HG03097 (cell line): ENCODE data around the gene LGALS4.
"Not testable (repeated sequence)": the region's sequence is repeated elsewhere in the genome, so short reads cannot be mapped to it uniquely, and the experiment has no call there.

Source experiments
- ATAC-seq: cut with Tn5 transposase; IDR thresholded peaks from one replicate; pipeline ENCODE4 v1.9.1; 2021; ENCODE audit not compliant: unreplicated experiment, low FRiP score

The LGALS4 gene

DNA sequence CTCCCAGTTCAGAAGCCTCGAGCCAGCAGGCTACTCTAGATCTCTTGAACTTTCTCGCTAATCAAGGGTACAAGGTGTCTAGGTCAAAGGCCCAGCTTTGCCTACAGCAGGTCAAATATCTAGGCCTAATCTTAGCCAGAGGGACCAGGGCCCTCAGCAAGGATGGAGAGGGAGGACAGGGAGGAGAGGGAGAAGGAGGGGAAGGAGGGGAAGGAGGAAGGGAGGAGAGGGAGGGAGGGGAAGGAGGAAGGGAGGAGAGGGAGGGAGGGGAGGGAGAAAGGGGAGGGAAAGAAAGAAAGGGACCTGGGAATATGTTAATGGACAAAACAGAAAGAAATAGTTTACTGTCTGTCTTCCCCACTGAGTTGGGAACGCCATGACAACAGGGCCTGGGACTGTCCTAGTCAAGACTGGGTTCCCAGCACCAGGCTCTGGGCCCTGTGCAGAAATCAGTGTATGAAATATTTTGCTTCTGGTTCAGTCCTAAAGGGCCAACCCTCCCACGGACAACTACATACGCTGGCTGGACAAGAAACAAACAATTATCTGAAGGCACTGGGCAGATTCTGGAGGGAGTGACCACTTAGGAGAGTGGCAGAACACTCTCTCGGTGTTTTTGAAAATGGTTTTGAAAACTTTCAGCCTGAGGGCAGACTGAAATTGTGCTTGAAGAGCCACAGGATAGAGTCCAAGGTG lies 14.3 kb upstream of the LGALS4 start:
- ATAC-seq, result no peak

DNA sequence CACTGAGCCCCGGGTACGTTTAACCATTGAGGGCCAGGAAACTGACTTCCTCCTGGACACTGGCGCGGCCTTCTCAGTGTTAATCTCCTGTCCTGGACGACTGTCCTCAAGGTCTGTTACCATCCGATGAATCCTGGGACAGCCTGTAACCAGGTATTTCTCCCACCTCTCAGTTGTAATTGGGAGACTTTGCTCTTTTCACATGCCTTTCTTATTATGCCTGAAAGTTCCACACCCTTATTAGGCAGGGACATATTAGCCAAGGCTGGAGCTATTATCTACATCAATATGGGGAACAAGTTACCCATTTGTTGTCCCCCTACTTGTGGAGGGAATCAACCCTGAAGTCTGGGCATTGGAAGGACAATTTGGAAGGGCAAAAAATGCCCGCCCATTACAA lies 13.2 kb upstream of the LGALS4 start:
- ATAC-seq, result not testable (repeated sequence)

DNA sequence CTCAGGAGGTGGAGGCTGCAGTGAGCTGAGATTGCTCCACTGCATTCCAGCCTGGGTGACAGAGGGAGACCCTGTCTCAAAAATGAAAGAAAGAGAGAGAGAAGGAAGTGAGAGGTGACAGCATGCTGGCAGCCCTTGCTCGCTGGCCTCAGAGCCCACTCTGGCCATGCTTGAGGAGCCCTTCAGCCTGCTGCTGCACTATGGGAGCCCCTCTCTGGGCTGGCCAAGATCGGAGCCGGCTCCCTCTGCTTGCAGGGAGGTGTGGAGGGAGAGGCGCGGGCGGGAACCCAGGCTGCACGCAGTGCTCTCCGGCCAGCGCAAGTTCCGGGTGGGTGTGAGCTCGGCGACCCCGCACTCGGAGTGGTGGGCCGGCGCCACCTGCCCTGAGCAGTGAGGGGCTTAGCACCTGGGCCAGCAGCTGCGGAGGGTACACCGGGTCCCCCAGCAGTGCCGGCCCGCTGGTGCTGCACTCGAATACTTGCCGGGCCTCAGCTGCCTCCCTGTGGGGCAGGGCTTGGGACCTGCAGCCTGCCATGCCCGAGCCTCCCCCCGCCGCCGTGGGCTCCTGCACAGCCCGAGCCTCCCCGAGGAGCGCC lies 8.6 kb upstream of the LGALS4 start:
- not testable (repeated sequence) for ATAC-seq

DNA sequence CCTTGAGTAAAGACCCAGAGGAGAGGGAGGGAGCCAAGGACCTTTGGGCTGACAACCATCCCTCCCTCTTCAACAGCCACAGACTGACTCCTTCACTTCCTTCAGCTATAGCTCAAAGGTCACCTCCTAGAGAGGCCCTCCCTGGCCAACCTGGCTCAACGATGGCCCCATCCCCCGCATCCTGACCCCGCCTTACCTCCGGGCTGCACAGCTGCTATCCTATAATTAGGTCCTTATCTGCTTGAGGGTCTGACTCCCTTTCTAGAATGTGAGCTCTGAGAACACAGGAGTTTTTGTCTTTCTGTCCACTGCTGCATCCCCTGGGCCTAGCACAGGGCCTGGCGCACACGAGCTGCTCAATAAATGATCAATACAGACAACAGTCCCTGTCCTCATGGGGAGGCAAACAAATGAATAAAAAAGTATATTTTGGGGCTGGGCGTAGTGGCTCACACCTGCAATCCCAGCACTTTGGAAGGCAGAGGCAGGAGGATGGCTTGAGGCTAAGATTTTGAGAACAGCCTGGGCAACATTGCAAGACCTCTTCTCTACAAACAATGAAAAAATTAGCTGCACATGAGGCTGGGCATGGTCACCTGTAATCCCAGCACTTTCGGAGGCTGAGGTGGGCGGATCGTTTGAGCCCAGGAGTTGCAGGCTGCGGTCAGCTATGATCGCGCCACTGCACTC lies 6.6 kb upstream of the LGALS4 start:
- no peak for ATAC-seq

DNA sequence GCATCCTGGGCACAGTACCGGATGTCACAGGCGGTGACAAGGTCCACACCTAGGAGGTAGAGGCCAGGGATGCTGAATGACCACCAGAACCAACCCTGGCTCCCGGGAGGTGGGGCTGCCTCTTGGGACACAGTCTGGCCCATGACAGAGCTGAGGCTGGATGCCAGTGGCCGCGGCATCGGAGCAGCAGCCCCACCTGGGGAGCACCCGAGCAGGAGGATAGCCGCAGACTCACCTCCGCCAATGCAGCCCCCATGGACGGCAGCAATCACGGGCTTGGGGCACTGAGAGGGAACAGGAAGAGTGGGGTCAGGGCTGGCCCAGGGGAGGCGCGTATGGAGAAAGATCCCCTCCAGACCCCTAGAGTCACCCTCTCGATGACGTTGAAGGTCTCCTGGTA lies 4.3 kb upstream of the LGALS4 start:
- no peak for ATAC-seq

DNA sequence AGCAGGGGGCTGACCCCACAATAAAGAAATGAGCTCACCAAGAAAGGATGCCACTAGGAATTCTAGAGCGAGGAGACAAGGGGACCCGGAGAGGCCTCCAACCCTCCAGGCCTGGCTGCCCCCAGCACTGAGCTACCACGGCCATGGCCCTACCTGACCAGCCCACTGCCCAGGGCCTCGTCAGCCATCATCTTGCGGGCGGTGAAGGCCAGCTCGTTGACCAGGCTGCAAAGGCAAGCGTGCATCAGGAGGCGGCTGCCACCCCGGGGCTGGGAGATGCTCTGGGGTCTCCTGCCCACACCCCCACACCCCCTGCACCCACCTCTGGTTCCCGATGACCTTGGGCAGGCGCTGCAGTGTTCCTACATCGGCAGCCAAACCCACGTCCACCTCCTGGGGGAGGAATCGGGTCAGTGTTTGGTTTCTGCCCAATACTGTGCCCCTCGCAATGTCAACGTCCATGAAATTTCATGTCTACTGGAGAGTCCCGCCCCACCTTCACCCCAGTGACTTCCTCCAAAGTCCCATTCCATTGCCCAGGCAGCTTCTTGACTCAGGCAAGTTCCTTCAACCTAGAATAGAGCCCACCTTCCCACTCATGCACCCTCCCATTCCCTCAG lies 3.5 kb upstream of the LGALS4 start:
- no peak for ATAC-seq

DNA sequence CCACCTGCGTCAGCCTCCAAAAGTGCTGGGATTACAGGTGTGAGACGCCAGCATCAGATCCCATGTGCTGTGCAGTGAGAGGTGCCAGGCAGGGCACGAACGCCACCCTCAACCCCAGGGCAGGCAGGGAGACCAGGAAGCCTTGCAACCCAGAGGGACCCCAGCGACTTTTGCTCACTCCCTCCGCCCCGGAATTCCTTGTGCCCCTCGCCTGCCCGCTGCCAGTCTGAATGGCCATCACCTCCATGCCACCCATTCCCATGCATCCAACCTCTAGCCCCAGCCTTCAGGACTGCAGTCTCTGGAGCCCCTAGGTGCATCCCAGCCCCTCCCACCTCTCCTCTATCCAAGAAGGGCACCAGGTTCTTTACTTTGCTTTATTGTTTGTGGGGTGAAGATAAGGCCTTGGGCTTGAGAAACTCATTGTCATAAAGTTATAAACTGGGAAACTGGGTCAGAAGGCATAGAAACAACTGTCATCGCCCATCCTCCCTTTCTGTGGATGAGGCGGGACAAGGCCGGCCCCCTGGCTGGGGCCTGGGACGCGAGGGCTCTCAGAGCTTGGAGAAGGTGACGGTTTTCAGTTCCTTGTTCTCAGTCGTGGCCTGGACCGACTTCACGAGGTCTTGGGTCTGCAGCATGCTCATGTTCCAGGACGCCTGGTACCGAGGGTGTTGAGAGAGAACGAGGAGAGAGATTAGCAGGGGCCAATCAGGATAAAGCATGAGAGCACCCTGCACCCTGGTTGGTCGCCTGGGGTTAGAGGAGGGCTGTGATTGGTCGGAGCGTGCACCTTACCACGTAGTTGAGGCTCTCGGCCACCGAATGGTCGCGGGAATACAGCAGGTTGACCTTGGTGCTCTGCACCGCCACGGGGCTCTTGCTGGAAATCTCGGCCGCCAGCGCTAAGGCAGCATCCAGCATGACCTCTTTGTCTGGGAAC lies 2.6 kb upstream of the LGALS4 start:
- ATAC-seq, result no peak

DNA sequence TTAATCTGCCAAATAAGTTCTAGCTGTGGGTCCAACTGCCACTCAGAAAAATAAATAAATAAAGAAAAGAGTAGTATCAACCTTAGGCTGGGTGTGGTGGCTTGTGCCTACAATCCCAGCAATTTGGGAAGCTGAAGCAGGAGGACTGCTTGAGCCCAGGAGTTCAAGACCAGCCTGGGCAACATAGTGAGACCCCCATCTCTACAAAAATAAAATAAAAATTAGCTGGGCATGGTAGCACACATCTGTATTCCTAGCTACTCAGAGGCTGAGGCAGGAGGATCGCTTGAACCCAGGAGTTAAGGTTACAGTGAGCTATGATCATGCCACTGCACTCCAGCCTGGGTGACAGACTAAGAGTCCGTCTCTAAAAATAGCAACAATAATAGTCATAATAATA lies 1.2 kb upstream of the LGALS4 start:
- not testable (repeated sequence) for ATAC-seq

DNA sequence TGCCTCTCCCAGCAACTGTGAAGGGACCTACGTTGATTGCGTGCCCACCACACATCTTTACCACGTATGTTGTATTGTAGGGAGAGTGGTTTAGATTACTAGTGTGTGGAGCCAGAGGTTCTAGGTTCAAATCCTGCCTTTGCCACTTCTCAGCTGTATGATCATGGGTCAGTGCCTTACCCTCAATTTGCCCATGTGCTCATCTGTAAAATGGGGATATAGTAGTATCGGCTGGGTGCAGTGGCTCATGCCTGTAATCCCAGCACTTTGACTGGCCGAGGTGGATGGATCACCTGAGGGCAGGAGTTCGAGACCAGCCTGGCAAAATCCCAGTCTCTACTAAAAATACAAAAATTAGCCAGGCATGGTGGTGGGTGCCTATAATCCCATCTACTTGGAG lies 578 bp upstream of the LGALS4 start:
- no peak for ATAC-seq

DNA sequence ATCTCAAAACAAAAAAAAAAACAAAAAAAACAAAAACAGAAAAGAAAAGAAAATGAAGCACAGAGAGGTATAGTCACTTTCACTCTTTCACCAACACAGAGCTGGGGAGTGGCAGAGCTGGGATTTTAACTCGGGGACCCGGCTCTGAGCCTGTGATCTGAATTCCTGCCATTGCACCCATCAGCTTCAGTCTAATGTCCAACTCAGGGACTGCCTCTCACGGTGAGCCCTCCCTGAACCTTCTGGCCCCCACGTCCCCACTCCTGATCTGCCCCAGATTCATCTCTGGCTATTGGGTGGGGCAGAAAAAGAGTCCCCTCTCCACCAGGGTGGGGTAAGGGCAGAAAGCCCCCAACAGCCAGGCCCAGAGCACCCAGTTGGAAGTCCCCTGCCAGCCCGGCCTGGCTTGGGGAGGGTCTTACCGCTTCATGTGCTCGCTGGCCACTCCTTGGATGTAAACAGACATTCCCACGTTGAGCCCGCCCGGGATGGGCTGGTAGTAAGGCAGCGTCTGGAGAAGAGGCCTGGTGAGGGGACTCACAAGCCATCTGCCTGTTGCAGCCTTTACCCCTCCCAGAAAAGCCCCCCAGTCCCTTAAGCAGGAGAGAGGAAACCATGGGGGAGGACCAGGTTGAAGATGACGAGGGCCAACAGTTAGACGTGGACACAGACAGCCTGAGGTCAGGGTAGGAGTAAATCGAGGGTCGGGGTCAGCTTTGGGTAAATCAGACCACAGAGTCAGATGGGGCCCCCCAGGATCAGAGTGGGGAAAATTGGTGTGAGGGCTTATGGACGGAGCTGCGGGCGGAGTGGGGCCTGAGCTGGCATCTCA lies 520 bp downstream of the LGALS4 start:
- ATAC-seq, result no peak

DNA sequence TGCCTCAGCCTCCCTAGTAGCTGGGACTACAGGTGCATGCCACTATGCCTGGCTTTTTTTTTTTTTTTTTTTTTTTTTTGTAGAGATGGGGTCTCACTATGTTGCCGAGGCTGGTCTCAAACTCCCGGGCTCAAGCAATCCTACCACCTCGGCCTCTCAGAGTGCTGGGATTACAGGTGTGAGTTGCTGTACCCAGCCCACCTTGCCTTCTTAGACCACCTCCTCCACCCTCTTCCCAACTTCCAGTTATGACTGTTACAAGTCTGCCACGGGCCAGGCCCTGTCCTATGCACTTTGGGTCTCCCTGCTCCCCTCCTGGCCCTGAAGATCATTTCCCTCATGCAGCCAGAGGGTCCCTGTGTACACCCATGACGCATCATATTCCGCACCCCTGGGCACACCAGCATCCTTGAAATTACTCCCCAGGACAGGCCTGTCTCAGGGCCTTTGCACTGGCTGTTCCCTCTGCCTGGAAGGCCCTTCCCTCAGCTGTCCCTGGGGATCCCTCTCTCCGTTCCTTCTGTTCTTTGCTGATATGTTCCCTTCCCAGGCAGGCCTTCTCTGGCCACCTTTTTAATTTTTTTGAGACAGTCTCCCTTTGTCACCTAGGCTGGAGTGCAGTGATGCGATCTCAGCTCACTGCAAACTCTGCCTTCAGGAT lies 3.0 kb downstream of the LGALS4 start:
- no peak for ATAC-seq

DNA sequence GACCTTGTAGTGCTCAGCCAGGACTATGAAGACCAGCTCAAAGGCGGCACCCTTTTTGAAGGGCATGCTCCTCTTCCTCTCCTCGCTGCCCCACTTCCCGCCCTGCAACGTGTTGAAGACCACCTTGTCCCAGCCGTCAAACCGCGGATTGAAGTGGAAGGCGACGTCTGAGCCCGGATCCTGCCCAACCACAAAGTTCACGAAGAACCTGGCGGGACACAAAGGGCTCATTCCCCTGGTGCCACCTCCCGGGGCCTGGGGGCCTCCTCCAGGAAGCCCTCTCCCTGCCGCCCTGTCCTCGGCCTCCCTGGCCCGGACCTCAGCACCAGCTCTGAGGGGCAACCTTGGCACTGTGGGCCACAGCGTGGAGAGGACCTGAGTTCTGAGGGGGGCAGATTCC lies 4.0 kb downstream of the LGALS4 start:
- no peak for ATAC-seq

DNA sequence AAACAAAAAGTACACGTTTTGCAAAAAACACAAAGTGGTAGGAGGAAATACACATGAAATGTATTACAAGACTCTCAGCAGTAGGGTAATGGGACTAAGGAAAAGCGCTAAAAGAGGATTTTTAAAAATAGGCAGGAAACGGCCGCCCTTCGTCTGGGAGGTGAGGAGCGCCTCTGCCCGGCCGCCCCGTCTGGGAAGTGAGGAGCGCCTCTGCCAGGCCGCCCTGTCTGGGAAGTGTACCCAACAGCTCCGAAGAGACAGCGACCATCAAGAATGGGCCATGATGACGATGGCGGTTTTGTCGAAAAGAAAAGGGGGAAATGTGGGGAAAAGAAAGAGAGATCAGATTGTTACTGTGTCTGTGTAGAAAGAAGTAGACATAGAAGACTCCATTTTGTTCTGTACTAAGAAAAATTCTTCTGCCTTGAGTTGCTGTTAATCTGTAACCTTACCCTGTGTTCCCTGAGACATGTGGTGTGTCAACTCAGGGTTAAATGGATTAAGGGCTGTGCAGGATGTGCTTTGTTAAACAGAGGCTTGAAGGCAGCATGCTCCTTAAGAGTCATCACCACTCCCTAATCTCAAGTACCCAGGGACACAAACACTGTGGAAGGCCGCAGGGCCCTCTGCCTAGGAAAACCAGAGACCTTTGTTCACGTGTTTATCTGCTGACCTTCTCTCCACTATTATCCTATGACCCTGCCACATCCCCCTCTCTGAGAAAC lies 5.2 kb downstream of the LGALS4 start:
- not testable (repeated sequence) for ATAC-seq

DNA sequence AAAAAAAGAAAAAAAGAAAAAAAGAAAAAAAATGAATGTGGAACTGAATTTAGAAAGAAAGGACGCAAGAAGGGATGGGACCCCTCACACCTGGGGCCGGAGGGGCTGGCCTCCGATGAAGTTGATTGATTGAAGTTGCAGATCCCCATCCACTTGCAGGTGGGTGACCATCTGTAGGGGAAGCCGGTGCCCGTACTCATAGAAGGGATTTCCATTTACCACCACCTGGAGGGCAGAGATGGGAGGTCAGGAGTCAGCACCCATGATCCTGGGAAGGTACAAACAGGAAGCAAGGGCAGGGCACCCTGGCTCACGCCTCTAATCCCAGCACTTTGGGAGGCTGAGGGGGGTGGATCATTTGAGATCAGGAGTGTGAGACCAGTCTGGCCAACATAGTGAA lies 6.4 kb downstream of the LGALS4 start:
- ATAC-seq, result no peak

DNA sequence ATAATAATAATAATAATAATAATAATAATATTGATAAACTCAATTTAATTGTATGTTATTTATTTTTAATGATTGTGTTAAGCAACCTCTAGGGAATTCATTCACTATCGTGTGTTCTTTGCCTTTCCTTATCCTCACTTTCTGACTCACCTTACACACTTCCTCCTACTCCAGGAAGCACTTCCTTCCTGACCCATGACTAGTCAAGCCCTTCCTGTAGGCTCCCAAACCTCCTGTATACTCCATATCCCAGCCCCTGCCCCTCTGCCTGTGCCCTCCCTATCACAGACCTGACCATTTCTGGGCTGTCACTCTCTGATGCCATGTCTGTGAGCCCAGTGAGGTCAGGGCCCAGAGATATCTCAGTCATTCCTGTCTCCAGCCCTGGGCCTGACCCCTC lies 7.6 kb downstream of the LGALS4 start:
- ATAC-seq, result no peak

DNA sequence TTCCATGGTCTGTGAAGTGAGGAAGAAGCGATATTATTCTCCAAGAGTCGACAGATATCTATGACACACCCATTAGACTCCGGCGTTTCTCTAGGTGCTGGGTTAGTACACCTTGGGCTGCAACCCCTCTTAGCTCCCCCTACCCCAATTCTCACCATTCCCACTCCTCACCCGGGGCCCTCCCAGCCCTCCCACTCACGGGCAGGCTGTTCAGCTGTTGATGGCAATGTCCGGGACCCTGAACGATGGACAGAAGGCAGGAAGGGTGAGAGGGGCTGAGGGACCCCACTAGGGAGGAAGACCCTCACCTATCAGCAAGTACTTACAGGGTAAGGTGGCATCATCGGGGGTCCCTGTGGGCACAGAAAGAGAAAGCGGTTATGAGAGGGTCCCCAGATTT lies 9.2 kb downstream of the LGALS4 start:
- no peak for ATAC-seq

DNA sequence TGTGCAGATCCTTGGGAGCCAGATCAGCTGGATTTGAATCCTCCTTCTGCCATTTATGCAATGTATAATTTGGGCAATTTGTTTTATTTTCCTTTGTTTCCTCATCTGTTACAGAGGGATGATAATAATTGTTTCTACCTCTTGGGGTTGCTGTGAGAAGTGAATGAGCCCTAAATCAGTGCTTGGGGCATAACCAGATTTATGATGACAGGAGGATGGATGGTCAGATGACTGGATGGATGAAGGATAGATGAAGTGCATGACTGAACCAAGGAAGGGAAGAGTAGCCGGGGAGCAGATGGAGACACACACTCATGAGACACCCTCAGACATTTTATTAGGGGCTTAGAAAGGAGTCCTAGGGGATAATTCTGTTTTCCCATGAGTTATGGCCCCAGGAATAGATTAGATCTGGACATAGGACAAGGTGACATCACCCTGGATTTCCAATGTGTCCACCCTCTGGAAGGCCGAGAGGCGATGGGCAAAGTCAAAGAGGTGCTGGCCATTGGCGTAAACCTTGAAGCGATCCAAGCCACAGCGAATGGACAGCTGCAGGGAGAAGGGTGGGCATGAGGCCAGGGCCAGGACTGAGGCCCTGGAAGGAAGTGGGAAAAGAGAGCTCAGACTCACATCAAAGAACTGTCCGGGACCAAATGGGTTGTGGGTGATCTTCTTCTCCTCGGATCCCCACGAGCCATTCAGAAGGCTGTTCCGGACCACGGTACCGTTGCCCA lies 11.2 kb downstream of the LGALS4 start:
- ATAC-seq, result no peak
